A673 (cell line): ENCODE measurements around the gene DES. TPM values are rescaled to one million over a fixed set of nuclear protein-coding genes. Genes with fewer than 3 reads are reported as not detected.

ENCODE experiments used
- BruUV-seq: library from RNA; stranded (reverse); fragments of 400-500 nt; replicated peaks from 2 replicates; lab custom pipeline; 2021; lab: Mats Ljungman, UMichigan
- CTCF ChIA-PET: fragments of 300-600 bp; sonication (Branson Sonifier 250); formaldehyde crosslinking; loops from one replicate; lab custom pipeline; 2022; ENCODE audit warnings: antibody characterized with exemption; lab: Charles Lee
- POLR2A ChIA-PET: fragments of 300-600 bp; sonication (Branson Sonifier 250); formaldehyde crosslinking; loops from one replicate; lab custom pipeline; 2022; ENCODE audit warnings: antibody characterized with exemption; ENCODE audit not compliant: low non-redundant PET; lab: Charles Lee
- DNase-seq: peaks from one replicate; pipeline ENCODE4 v3.0.0-alpha.2; 2015; ENCODE audit warnings: low spot score
- H3K27ac ChIP-seq: fragments of 200-600 bp; sonication (generic); 2 replicates; pipeline ENCODE4 v1.5.1; 2016; ENCODE audit warnings: mixed run types, low read depth, mild to moderate bottlenecking, mixed read lengths, antibody characterized with exemption, low read length; ENCODE audit not compliant: poor library complexity, severe bottlenecking
- H3K27me3 ChIP-seq: fragments of 200-600 bp; sonication (generic); replicated peaks from 2 replicates; pipeline ENCODE4 v1.6.1; 2017; ENCODE audit warnings: mixed run types, low read depth, mild to moderate bottlenecking, mixed read lengths, antibody characterized with exemption, low read length; ENCODE audit not compliant: insufficient read depth, poor library complexity
- H3K36me3 ChIP-seq: fragments of 200-600 bp; sonication (generic); 2 replicates; pipeline ENCODE4 v1.6.1; 2016; ENCODE audit warnings: mixed run types, mild to moderate bottlenecking, mixed read lengths, antibody characterized with exemption, low read length; ENCODE audit not compliant: insufficient read depth, poor library complexity, severe bottlenecking
- H3K4me1 ChIP-seq: fragments of 200-600 bp; sonication (generic); 2 replicates; pipeline ENCODE4 v1.6.1; 2017; ENCODE audit warnings: mixed run types, mild to moderate bottlenecking, mixed read lengths, antibody characterized with exemption, low read length; ENCODE audit not compliant: insufficient read depth, poor library complexity, severe bottlenecking
- H3K4me3 ChIP-seq: fragments of 200-600 bp; sonication (generic); 2 replicates; pipeline ENCODE4 v1.5.1; 2016; ENCODE audit warnings: low read depth, mixed run types, mild to moderate bottlenecking, mixed read lengths, low read length; ENCODE audit not compliant: poor library complexity, severe bottlenecking
- H3K9me3 ChIP-seq: fragments of 200-600 bp; sonication (generic); 2 replicates; pipeline ENCODE4 v1.6.1; 2016; ENCODE audit warnings: mixed run types, low read depth, mild to moderate bottlenecking, mixed read lengths, antibody characterized with exemption, low read length; ENCODE audit not compliant: poor library complexity, severe bottlenecking
- EZH2 ChIP-seq: fragments of 200-600 bp; sonication (generic); IDR thresholded peaks from 2 replicates; pipeline ENCODE4 v1.6.1; 2017; ENCODE audit warnings: borderline replicate concordance, low read depth, mild to moderate bottlenecking, mixed read lengths, antibody characterized with exemption, low read length; ENCODE audit not compliant: poor library complexity, severe bottlenecking
- intact Hi-C: fragments of 100-400 bp; cut with micrococcal nuclease; formaldehyde crosslinking; loops from one replicate; pipeline ENCODE4 v1.10.0; 2022; ENCODE audit not compliant: unreplicated experiment
- total RNA-seq: library from RNA; stranded (reverse); gene quantifications from 2 replicates; pipeline ENCODE4 v1.2.3, GENCODE V29; 2021
- TF ChIP-seq, protein P1 (sequence below): fragments of 300-800, 200-600 bp; sonication (generic); conservative IDR thresholded peaks from 2 replicates; pipeline ENCODE4 v1.5.1; 2017; ENCODE audit warnings: low read depth, mild to moderate bottlenecking, antibody characterized with exemption, low read length, moderate library complexity, mixed read lengths

The DES gene
- total RNA-seq, 1 experiment from 2014 or later: not detected

DNA sequence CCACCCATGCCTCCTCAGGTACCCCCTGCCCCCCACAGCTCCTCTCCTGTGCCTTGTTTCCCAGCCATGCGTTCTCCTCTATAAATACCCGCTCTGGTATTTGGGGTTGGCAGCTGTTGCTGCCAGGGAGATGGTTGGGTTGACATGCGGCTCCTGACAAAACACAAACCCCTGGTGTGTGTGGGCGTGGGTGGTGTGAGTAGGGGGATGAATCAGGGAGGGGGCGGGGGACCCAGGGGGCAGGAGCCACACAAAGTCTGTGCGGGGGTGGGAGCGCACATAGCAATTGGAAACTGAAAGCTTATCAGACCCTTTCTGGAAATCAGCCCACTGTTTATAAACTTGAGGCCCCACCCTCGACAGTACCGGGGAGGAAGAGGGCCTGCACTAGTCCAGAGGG lies 803 bp upstream of the DES start:
- intact Hi-C loops: no loop called here
- CTCF ChIA-PET: no interaction called here

GRCh38 chr2:219419012-219419324 lies 791 bp downstream of the DES start:
- no peak for DNase-seq
- intact Hi-C loops: no loop called here
- no TSS peak for BruUV-seq
- ChIA-PET POLR2A (no interaction called here), CTCF (interaction anchor here (0.6 kb wide), 1 partner anchor 22 kb away, joined by 5 read pairs; no protein-coding TSS in a partner anchor)
- Histone ChIP-seq H3K4me3 (no peak overlapping the region), H3K4me1 (peaks cover 15% of the 10 kb centered on the region), H3K27me3 (no peaks in the 10 kb centered on the region), H3K9me3 (no peaks in the 10 kb centered on the region), H3K36me3 (no peaks in the 10 kb centered on the region), H3K27ac (no peak overlapping the region)
- no peak for TF ChIP-seq EZH2
- TF ChIP-seq, protein P1, sequence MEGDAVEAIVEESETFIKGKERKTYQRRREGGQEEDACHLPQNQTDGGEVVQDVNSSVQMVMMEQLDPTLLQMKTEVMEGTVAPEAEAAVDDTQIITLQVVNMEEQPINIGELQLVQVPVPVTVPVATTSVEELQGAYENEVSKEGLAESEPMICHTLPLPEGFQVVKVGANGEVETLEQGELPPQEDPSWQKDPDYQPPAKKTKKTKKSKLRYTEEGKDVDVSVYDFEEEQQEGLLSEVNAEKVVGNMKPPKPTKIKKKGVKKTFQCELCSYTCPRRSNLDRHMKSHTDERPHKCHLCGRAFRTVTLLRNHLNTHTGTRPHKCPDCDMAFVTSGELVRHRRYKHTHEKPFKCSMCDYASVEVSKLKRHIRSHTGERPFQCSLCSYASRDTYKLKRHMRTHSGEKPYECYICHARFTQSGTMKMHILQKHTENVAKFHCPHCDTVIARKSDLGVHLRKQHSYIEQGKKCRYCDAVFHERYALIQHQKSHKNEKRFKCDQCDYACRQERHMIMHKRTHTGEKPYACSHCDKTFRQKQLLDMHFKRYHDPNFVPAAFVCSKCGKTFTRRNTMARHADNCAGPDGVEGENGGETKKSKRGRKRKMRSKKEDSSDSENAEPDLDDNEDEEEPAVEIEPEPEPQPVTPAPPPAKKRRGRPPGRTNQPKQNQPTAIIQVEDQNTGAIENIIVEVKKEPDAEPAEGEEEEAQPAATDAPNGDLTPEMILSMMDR: no peak

More for the DNA sequence above, 803 bp upstream of the DES start:
- no TSS peak for BruUV-seq
- Histone ChIP-seq H3K27me3 (no peaks in the 10 kb centered on the region), H3K36me3 (no peaks in the 10 kb centered on the region), H3K27ac (no peak overlapping the region), H3K4me1 (peaks cover 15% of the 10 kb centered on the region), H3K4me3 (no peak overlapping the region), H3K9me3 (no peaks in the 10 kb centered on the region)
- no peak for TF ChIP-seq EZH2
- TF ChIP-seq, protein P1: no peak
- no peak for DNase-seq
- POLR2A ChIA-PET: no interaction called here

- H3K4me1 ChIP-seq: peaks cover 15% of the 10 kb centered on the region
- H3K4me3 ChIP-seq: no peak overlapping the region
- no peak overlapping the region for H3K27ac ChIP-seq
- no peak for TF ChIP-seq EZH2
- TF ChIP-seq, protein P1: no peak
- DNase-seq: no peak
- H3K27me3 ChIP-seq: no peaks in the 10 kb centered on the region
- ChIA-PET CTCF (interaction anchor here (0.6 kb wide), 1 partner anchor 21 kb away, joined by 5 read pairs; no protein-coding TSS in a partner anchor), POLR2A (no interaction called here)
- H3K9me3 ChIP-seq: no peaks in the 10 kb centered on the region
- BruUV-seq: no TSS peak
- no peaks in the 10 kb centered on the region for H3K36me3 ChIP-seq
- intact Hi-C loops: no loop called here
Observed at GRCh38 chr2:219419331-219420197, 1.4 kb downstream of the DES start.
